ENCODE measurements around the gene FBN3.

Gene FBN3

GRCh38 chr19:8057545-8058270 is 91.7 kb downstream of the FBN3 start:
- ChIA-PET POLR2A (no interaction called here), CTCF (no interaction called here)
- no peak for DNase-seq (ENCODE audit: low read depth, low spot score)
- no peak for TF ChIP-seq CTCF (IDR thresholded peaks at IDR 0.05; ENCODE audit: insufficient read depth, low read length, missing control alignments)
- no peak overlapping the region for H3K4me3 ChIP-seq (ENCODE audit: low read depth, low read length)

GRCh38 chr19:8056533-8056932 is 92.9 kb downstream of the FBN3 start:
- ChIA-PET CTCF (no interaction called here), POLR2A (no interaction called here)
- DNase-seq (ENCODE audit: low read depth, low spot score), result no peak
- no peak for TF ChIP-seq CTCF (IDR thresholded peaks at IDR 0.05; ENCODE audit: insufficient read depth, low read length, missing control alignments)
- H3K4me3 ChIP-seq (ENCODE audit: low read depth, low read length), result no peak overlapping the region

- POLR2A ChIA-PET, result no interaction called here
- no peak for TF ChIP-seq CTCF (IDR thresholded peaks at IDR 0.05; ENCODE audit: insufficient read depth, low read length, missing control alignments)
- no peak for DNase-seq (ENCODE audit: low read depth, low spot score)
- CTCF ChIA-PET, result no interaction called here
- H3K4me3 ChIP-seq (ENCODE audit: low read depth, low read length), result no peak overlapping the region
Observed at GRCh38 chr19:8054169-8054568, 95.2 kb downstream of the FBN3 start.

GRCh38 chr19:8052464-8052859 is 96.9 kb downstream of the FBN3 start, which contains the start of gene CCL25:
Gene CCL25 (plus strand): TSS chr19:8052760. CDS start chr19:8053050, 290 bp downstream.
- ChIA-PET CTCF (no interaction called here), POLR2A (no interaction called here)
- no peak for DNase-seq (ENCODE audit: low read depth, low spot score)
- no peak within 1 kb of the TSS for H3K4me3 ChIP-seq (ENCODE audit: low read depth, low read length)
- no peak for TF ChIP-seq CTCF (IDR thresholded peaks at IDR 0.05; ENCODE audit: insufficient read depth, low read length, missing control alignments)

GRCh38 chr19:8050274-8051096 is 98.9 kb downstream of the FBN3 start:
- no peak overlapping the region for H3K4me3 ChIP-seq (ENCODE audit: low read depth, low read length)
- POLR2A ChIA-PET, result no interaction called here
- CTCF ChIA-PET, result no interaction called here
- no peak for TF ChIP-seq CTCF (IDR thresholded peaks at IDR 0.05; ENCODE audit: insufficient read depth, low read length, missing control alignments)
- DNase-seq (ENCODE audit: low read depth, low spot score), result no peak

- POLR2A ChIA-PET, result no interaction called here
- CTCF ChIA-PET, result interaction anchor here (0.9 kb wide), 1 partner anchor 44 kb away, joined by 4 read pairs; no protein-coding TSS in a partner anchor
- no peak for TF ChIP-seq CTCF (IDR thresholded peaks at IDR 0.05; ENCODE audit: insufficient read depth, low read length, missing control alignments)
- no peak overlapping the region for H3K4me3 ChIP-seq (ENCODE audit: low read depth, low read length)
- DNase-seq (ENCODE audit: low read depth, low spot score), result no peak
Observed at GRCh38 chr19:8046569-8047165, 102.7 kb downstream of the FBN3 start.
